ENCODE measurements around the gene CKS2.

The CKS2 gene

GRCh38 chr9:89345476-89345875, 34.5 kb downstream of the CKS2 start:
- ATAC-seq, result no peak
- TF ChIP-seq ZNF70 (CRISPR knock-in tag; IDR thresholded peaks at IDR 0.05) (no peak), BACH2 (CRISPR knock-in tag; IDR thresholded peaks at IDR 0.05; ENCODE audit: borderline replicate concordance) (no peak), CSDC2 (CRISPR knock-in tag; IDR thresholded peaks at IDR 0.05) (no peak), ISL1 (CRISPR knock-in tag; IDR thresholded peaks at IDR 0.05) (no peak), ZFP3 (CRISPR knock-in tag; IDR thresholded peaks at IDR 0.05) (no peak), ZNF565 (CRISPR knock-in tag; conservative IDR thresholded peaks at IDR 0.05; ENCODE audit: low read depth) (no peak), TSHZ2 (CRISPR knock-in tag; IDR thresholded peaks at IDR 0.05) (no peak)

GRCh38 chr9:89346696-89347095, 35.7 kb downstream of the CKS2 start:
- no peak for TF ChIP-seq POU6F1 (CRISPR knock-in tag; IDR thresholded peaks at IDR 0.05; ENCODE audit: borderline replicate concordance, low read depth)
- TF ChIP-seq ZC3H10 (CRISPR knock-in tag; IDR thresholded peaks at IDR 0.05), result no peak
- TF ChIP-seq ZNF8 (CRISPR knock-in tag; IDR thresholded peaks at IDR 0.05), result no peak
- no peak for TF ChIP-seq ESRRG (CRISPR knock-in tag; IDR thresholded peaks at IDR 0.05)
- TF ChIP-seq TCF4 (CRISPR knock-in tag; IDR thresholded peaks at IDR 0.05; ENCODE audit: borderline replicate concordance), result no peak
- ATAC-seq, result no peak

GRCh38 chr9:89347651-89348050, 36.7 kb downstream of the CKS2 start:
- ATAC-seq, result no peak

GRCh38 chr9:89349607-89350006, 38.6 kb downstream of the CKS2 start:
- ATAC-seq, result no peak
- TF ChIP-seq TOX (CRISPR knock-in tag; IDR thresholded peaks at IDR 0.05; ENCODE audit: borderline replicate concordance) (no peak), ZFP3 (CRISPR knock-in tag; IDR thresholded peaks at IDR 0.05) (no peak)

More at GRCh38 chr9:89347651-89348050, 36.7 kb downstream of the CKS2 start:
- no peak for TF ChIP-seq ZNF70 (CRISPR knock-in tag; IDR thresholded peaks at IDR 0.05)
- no peak for TF ChIP-seq CREB5 (CRISPR knock-in tag; IDR thresholded peaks at IDR 0.05; ENCODE audit: low read depth)
- no peak for TF ChIP-seq BACH2 (CRISPR knock-in tag; IDR thresholded peaks at IDR 0.05; ENCODE audit: borderline replicate concordance)
- no peak for TF ChIP-seq GLIS3 (CRISPR knock-in tag; IDR thresholded peaks at IDR 0.05)
- no peak for TF ChIP-seq RARB (CRISPR knock-in tag; IDR thresholded peaks at IDR 0.05)
- TF ChIP-seq CSRNP3 (CRISPR knock-in tag; IDR thresholded peaks at IDR 0.05), result no peak

- TF ChIP-seq ZFP3 (CRISPR knock-in tag; IDR thresholded peaks at IDR 0.05), result no peak
- no peak for TF ChIP-seq BACH2 (CRISPR knock-in tag; IDR thresholded peaks at IDR 0.05; ENCODE audit: borderline replicate concordance)
- no peak for TF ChIP-seq SNAI2 (CRISPR knock-in tag; IDR thresholded peaks at IDR 0.05)
- TF ChIP-seq GLIS3 (CRISPR knock-in tag; IDR thresholded peaks at IDR 0.05), result no peak
- no peak for TF ChIP-seq PPARA (CRISPR knock-in tag; IDR thresholded peaks at IDR 0.05; ENCODE audit: borderline replicate concordance)
- TF ChIP-seq POU6F1 (CRISPR knock-in tag; IDR thresholded peaks at IDR 0.05; ENCODE audit: borderline replicate concordance, low read depth), result no peak
- no peak for TF ChIP-seq CSDC2 (CRISPR knock-in tag; IDR thresholded peaks at IDR 0.05)
- TF ChIP-seq ZNF8 (CRISPR knock-in tag; IDR thresholded peaks at IDR 0.05), result no peak
- TF ChIP-seq CSRNP3 (CRISPR knock-in tag; IDR thresholded peaks at IDR 0.05), result no peak
- no peak for TF ChIP-seq ZNF70 (CRISPR knock-in tag; IDR thresholded peaks at IDR 0.05)
- TF ChIP-seq ISL1 (CRISPR knock-in tag; IDR thresholded peaks at IDR 0.05), result no peak
- TF ChIP-seq ARNTL (CRISPR knock-in tag; IDR thresholded peaks at IDR 0.05; ENCODE audit: borderline replicate concordance, low read depth), result no peak
- TF ChIP-seq ZNF565 (CRISPR knock-in tag; conservative IDR thresholded peaks at IDR 0.05; ENCODE audit: low read depth), result no peak
- no peak for TF ChIP-seq ESRRG (CRISPR knock-in tag; IDR thresholded peaks at IDR 0.05)
- no peak for ATAC-seq
Measured at GRCh38 chr9:89350988-89351557, 40.1 kb downstream of the CKS2 start.

All from SK-N-SH treated with all-trans-retinoic acid at 6 μM for 48 hours (cell line).